A549 (cell line): Measurements from ENCODE around the gene MYDGF.

ENCODE experiments used
- EP300 ChIP-seq, 2 experiments: fragments of >200 bp; sonication (Bioruptor Twin); formaldehyde crosslinking; IDR thresholded peaks; 2 replicates in 1 of 2; 3 replicates in 1 of 2; pipeline ENCODE4 v1.6.1; 2016 to 2017
- GATA3 ChIP-seq: IDR thresholded peaks from 2 replicates; pipeline ENCODE4 v1.6.1; 2012; ENCODE audit warnings: borderline replicate concordance
- JUNB ChIP-seq: fragments of >200 bp; sonication (Bioruptor Twin); formaldehyde crosslinking; IDR thresholded peaks from 2 replicates; pipeline ENCODE4 v1.6.1; 2016
- NR3C1 ChIP-seq: fragments of >200 bp; sonication (Bioruptor Twin); formaldehyde crosslinking; IDR thresholded peaks from 3 replicates; pipeline ENCODE4 v1.6.1; 2017
- PHF8 ChIP-seq: fragments of 200-600 bp; sonication (generic); IDR thresholded peaks from 2 replicates; pipeline ENCODE4 v1.6.1; 2016; ENCODE audit warnings: low read depth, mild to moderate bottlenecking, antibody characterized with exemption, moderate library complexity, borderline replicate concordance
- POLR2A ChIP-seq: IDR thresholded peaks from 2 replicates; pipeline ENCODE4 v1.6.1; 2012; ENCODE audit warnings: mild to moderate bottlenecking, low read length
- RAD21 ChIP-seq, 2 experiments: fragments of >200 bp in 1 of 2; sonication (Bioruptor Twin) in 1 of 2; formaldehyde crosslinking in 1 of 2; IDR thresholded peaks in 1 of 2; conservative IDR thresholded peaks in 1 of 2; 2 replicates in 1 of 2; 3 replicates in 1 of 2; pipeline ENCODE4 v1.6.1; 2012 to 2018; ENCODE audit warnings: inconsistent platforms in 1 of 2
- REST ChIP-seq: fragments of 200-600 bp; sonication (generic); IDR thresholded peaks from 2 replicates; pipeline ENCODE4 v1.6.1; 2016; ENCODE audit warnings: antibody characterized with exemption, mild to moderate bottlenecking, moderate library complexity
- RFX5 ChIP-seq: fragments of 450-650 bp; IDR thresholded peaks from 2 replicates; pipeline ENCODE4 v1.7.1; 2014; ENCODE audit warnings: antibody characterized with exemption, mild to moderate bottlenecking, moderate library complexity
- SMC3 ChIP-seq: fragments of >200 bp; sonication (Bioruptor Twin); formaldehyde crosslinking; IDR thresholded peaks from 3 replicates; pipeline ENCODE4 v1.6.1; 2018; ENCODE audit warnings: inconsistent platforms
- TF ChIP-seq, protein P1 (sequence below): fragments of >200 bp; sonication (Bioruptor Twin); formaldehyde crosslinking; IDR thresholded peaks from 3 replicates; pipeline ENCODE4 v1.5.1; 2016
- TF ChIP-seq, protein P2 (sequence below): fragments of 150-350 bp; IDR thresholded peaks from 2 replicates; pipeline ENCODE4 v1.6.1; 2014; ENCODE audit warnings: low read depth, mild to moderate bottlenecking, low read length
- TF ChIP-seq, protein P3 (sequence below): IDR thresholded peaks from 2 replicates; pipeline ENCODE4 v1.6.1; 2012
- TF ChIP-seq, protein P4 (sequence below): fragments of 450-650 bp; IDR thresholded peaks from 2 replicates; pipeline ENCODE4 v1.6.1; 2014; ENCODE audit warnings: antibody characterized with exemption

GRCh38 chr19:4671185-4671851, 1.2 kb upstream of the MYDGF start:
- no peak for TF ChIP-seq EP300 (IDR thresholded peaks at IDR 0.05)
- TF ChIP-seq SMC3: no peak
- TF ChIP-seq, protein P1, sequence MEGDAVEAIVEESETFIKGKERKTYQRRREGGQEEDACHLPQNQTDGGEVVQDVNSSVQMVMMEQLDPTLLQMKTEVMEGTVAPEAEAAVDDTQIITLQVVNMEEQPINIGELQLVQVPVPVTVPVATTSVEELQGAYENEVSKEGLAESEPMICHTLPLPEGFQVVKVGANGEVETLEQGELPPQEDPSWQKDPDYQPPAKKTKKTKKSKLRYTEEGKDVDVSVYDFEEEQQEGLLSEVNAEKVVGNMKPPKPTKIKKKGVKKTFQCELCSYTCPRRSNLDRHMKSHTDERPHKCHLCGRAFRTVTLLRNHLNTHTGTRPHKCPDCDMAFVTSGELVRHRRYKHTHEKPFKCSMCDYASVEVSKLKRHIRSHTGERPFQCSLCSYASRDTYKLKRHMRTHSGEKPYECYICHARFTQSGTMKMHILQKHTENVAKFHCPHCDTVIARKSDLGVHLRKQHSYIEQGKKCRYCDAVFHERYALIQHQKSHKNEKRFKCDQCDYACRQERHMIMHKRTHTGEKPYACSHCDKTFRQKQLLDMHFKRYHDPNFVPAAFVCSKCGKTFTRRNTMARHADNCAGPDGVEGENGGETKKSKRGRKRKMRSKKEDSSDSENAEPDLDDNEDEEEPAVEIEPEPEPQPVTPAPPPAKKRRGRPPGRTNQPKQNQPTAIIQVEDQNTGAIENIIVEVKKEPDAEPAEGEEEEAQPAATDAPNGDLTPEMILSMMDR: no peak
- TF ChIP-seq, protein P2, sequence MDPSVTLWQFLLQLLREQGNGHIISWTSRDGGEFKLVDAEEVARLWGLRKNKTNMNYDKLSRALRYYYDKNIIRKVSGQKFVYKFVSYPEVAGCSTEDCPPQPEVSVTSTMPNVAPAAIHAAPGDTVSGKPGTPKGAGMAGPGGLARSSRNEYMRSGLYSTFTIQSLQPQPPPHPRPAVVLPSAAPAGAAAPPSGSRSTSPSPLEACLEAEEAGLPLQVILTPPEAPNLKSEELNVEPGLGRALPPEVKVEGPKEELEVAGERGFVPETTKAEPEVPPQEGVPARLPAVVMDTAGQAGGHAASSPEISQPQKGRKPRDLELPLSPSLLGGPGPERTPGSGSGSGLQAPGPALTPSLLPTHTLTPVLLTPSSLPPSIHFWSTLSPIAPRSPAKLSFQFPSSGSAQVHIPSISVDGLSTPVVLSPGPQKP: no peak
- TF ChIP-seq POLR2A: no peak
- TF ChIP-seq REST: no peak
- TF ChIP-seq, protein P3, sequence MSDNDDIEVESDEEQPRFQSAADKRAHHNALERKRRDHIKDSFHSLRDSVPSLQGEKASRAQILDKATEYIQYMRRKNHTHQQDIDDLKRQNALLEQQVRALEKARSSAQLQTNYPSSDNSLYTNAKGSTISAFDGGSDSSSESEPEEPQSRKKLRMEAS: no peak
- no peak for TF ChIP-seq PHF8
- TF ChIP-seq, protein P4, sequence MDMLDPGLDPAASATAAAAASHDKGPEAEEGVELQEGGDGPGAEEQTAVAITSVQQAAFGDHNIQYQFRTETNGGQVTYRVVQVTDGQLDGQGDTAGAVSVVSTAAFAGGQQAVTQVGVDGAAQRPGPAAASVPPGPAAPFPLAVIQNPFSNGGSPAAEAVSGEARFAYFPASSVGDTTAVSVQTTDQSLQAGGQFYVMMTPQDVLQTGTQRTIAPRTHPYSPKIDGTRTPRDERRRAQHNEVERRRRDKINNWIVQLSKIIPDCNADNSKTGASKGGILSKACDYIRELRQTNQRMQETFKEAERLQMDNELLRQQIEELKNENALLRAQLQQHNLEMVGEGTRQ: no peak
- TF ChIP-seq JUNB: no peak
- TF ChIP-seq NR3C1: no peak
- TF ChIP-seq RAD21 (conservative IDR thresholded peaks at IDR 0.05 in 1 of 2, IDR thresholded peaks at IDR 0.05 in 1 of 2): no peak
- no peak for TF ChIP-seq RFX5
- no peak for TF ChIP-seq GATA3
